H1 (cell line): Measurements from ENCODE around the gene LCN9. TPM values are rescaled to one million over a fixed set of nuclear protein-coding genes. Genes with fewer than 3 reads are reported as not detected.

Source experiments
- CTCF ChIA-PET: fragments of 300-600 bp; sonication (Branson Sonifier 250); formaldehyde crosslinking; loops from one replicate; lab custom pipeline; 2021; ENCODE audit not compliant: partially characterized antibody; lab: Charles Lee
- POLR2A ChIA-PET: fragments of 300-600 bp; sonication (Branson Sonifier 250); formaldehyde crosslinking; loops from one replicate; lab custom pipeline; 2021; ENCODE audit warnings: inconsistent platforms; ENCODE audit not compliant: partially characterized antibody; lab: Charles Lee
- DNase-seq, 2 experiments: peaks; one replicate each; pipeline versions ENCODE4 v3.0.0 to v3.0.0-alpha.2; 2010 to 2022; ENCODE audit warnings: low spot score in 2 of 2, low read depth in 1 of 2, mixed read lengths in 1 of 2
- FAIRE-seq: peaks from 2 replicates; lab custom pipeline; 2011; peaks lifted over from hg19 to GRCh38; lab: Jason Lieb, UNC
- H2AFZ ChIP-seq: 2 replicates; pipeline ENCODE4 v1.8.1; 2012; ENCODE audit warnings: low read length, inconsistent platforms
- H2AK5ac ChIP-seq: 2 replicates; pipeline ENCODE4 v1.6.1; 2013; ENCODE audit warnings: low read depth, low read length
- H2BK120ac ChIP-seq: replicated peaks from 2 replicates; pipeline ENCODE3; 2013; ENCODE audit warnings: low read depth, low read length, inconsistent platforms
- H2BK12ac ChIP-seq: 2 replicates; pipeline ENCODE4 v1.6.1; 2013; ENCODE audit warnings: low read depth, low read length
- H2BK15ac ChIP-seq: 2 replicates; pipeline ENCODE4 v1.6.1; 2013; ENCODE audit warnings: low read length
- H2BK20ac ChIP-seq: 2 replicates; pipeline ENCODE4 v1.6.1; 2013; ENCODE audit warnings: low read length
- H2BK5ac ChIP-seq: 2 replicates; pipeline ENCODE4 v1.6.1; 2013; ENCODE audit warnings: low read depth, low read length
- H3K14ac ChIP-seq: 2 replicates; pipeline ENCODE4 v1.6.1; 2013; ENCODE audit warnings: inconsistent platforms; ENCODE audit not compliant: insufficient read length
- H3K18ac ChIP-seq: 2 replicates; pipeline ENCODE4 v1.6.1; 2013; ENCODE audit warnings: low read length; ENCODE audit errors: extremely low read depth
- H3K23ac ChIP-seq: 2 replicates; pipeline ENCODE4 v1.6.1; 2013; ENCODE audit warnings: inconsistent platforms; ENCODE audit not compliant: insufficient read length
- H3K23me2 ChIP-seq: 2 replicates; pipeline ENCODE4 v1.6.1; 2013; ENCODE audit warnings: low read depth, low read length
- H3K27ac ChIP-seq: 2 replicates; pipeline ENCODE4 v1.6.1; 2011; ENCODE audit warnings: low read depth, low read length, inconsistent platforms
- H3K27me3 ChIP-seq, 4 experiments: replicated peaks in 1 of 4; 1 replicate in 1 of 4; 2 replicates in 3 of 4; pipeline versions ENCODE4 v1.6.1 to v1.8.1; 2011 to 2013; ENCODE audit warnings: low read length in 3 of 4, mild to moderate bottlenecking in 3 of 4, inconsistent platforms in 2 of 4, mixed read lengths in 2 of 4, moderate library complexity in 1 of 4; ENCODE audit not compliant: control insufficient read depth in 3 of 4, insufficient read depth in 3 of 4; ENCODE audit errors: extremely low read depth in 1 of 4
- H3K36me3 ChIP-seq, 4 experiments: 2 replicates each; pipeline versions ENCODE4 v1.6.1 to v1.8.1; 2011 to 2013; ENCODE audit warnings: mild to moderate bottlenecking in 4 of 4, low read length in 3 of 4, moderate library complexity in 2 of 4, control low read depth in 1 of 4, inconsistent platforms in 1 of 4; ENCODE audit not compliant: insufficient read depth in 4 of 4, control insufficient read depth in 2 of 4
- H3K4ac ChIP-seq: replicated peaks from 2 replicates; pipeline ENCODE3; 2013; ENCODE audit warnings: low read length, low read depth, mixed read lengths, inconsistent platforms; ENCODE audit not compliant: insufficient read length
- H3K4me1 ChIP-seq, 4 experiments: replicated peaks in 1 of 4; 1 replicate in 1 of 4; 2 replicates in 3 of 4; pipeline versions ENCODE4 v1.6.1 to v1.8.1; 2011 to 2013; ENCODE audit warnings: low read length in 3 of 4, inconsistent platforms in 2 of 4, mixed read lengths in 1 of 4; ENCODE audit not compliant: insufficient read depth in 4 of 4, control insufficient read depth in 3 of 4
- H3K4me2 ChIP-seq, 2 experiments: 2 replicates each; pipeline versions ENCODE4 v1.6.1 to v1.8.1; 2011 to 2013; ENCODE audit warnings: low read depth in 2 of 2, low read length in 2 of 2, control low read depth in 1 of 2, inconsistent platforms in 1 of 2, mild to moderate bottlenecking in 1 of 2; ENCODE audit not compliant: insufficient read depth in 1 of 2
- H3K4me3 ChIP-seq, 4 experiments: fragments of 200-600, 300-600 bp in 1 of 4; sonication (generic), shearing (Covaris generic), sonication (Bioruptor Twin) in 1 of 4; 2 replicates each; pipeline versions ENCODE4 v1.5.1 to v1.8.1; 2011 to 2016; ENCODE audit warnings: low read length in 4 of 4, low read depth in 3 of 4, control low read depth in 2 of 4, inconsistent platforms in 2 of 4, mild to moderate bottlenecking in 2 of 4, mixed read lengths in 1 of 4, moderate library complexity in 1 of 4; ENCODE audit not compliant: insufficient read depth in 2 of 4; ENCODE audit errors: extremely low read depth in 1 of 4
- H3K56ac ChIP-seq: replicated peaks from 2 replicates; pipeline ENCODE3; 2013; ENCODE audit warnings: low read depth, mild to moderate bottlenecking, mixed read lengths, low read length, inconsistent platforms; ENCODE audit not compliant: insufficient read length
- H3K79me1 ChIP-seq: 2 replicates; pipeline ENCODE4 v1.6.1; 2013; ENCODE audit warnings: low read depth, low read length, control low read depth
- H3K79me2 ChIP-seq, 2 experiments: 2 replicates each; pipeline versions ENCODE4 v1.6.1 to v1.8.1; 2012 to 2013; ENCODE audit warnings: low read length in 2 of 2, mild to moderate bottlenecking in 2 of 2, inconsistent platforms in 1 of 2; ENCODE audit not compliant: insufficient read depth in 2 of 2, control insufficient read depth in 1 of 2
- H3K9ac ChIP-seq, 4 experiments: replicated peaks in 1 of 4; 1 replicate in 1 of 4; 2 replicates in 3 of 4; pipeline versions ENCODE4 v1.6.1 to v1.8.1; 2011 to 2013; ENCODE audit warnings: low read depth in 3 of 4, low read length in 3 of 4, control low read depth in 2 of 4, mild to moderate bottlenecking in 2 of 4, moderate library complexity in 2 of 4, inconsistent platforms in 1 of 4; ENCODE audit errors: extremely low read depth in 1 of 4
- H3K9me3 ChIP-seq, 2 experiments: 2 replicates each; pipeline versions ENCODE4 v1.6.1 to v1.8.1; 2012 to 2013; ENCODE audit warnings: mild to moderate bottlenecking in 2 of 2, moderate library complexity in 2 of 2, control low read depth in 1 of 2, inconsistent platforms in 1 of 2, low read depth in 1 of 2, low read length in 1 of 2, mixed read lengths in 1 of 2; ENCODE audit not compliant: insufficient read depth in 2 of 2
- H4K20me1 ChIP-seq, 2 experiments: replicated peaks in 1 of 2; 2 replicates each; pipeline versions ENCODE3 to v1.8.1; 2011 to 2013; ENCODE audit warnings: inconsistent platforms in 2 of 2, low read length in 2 of 2, mild to moderate bottlenecking in 1 of 2; ENCODE audit not compliant: insufficient read depth in 2 of 2, control insufficient read depth in 1 of 2
- H4K5ac ChIP-seq: 2 replicates; pipeline ENCODE4 v1.6.1; 2013; ENCODE audit warnings: low read length, low read depth, mixed read lengths, inconsistent platforms; ENCODE audit not compliant: insufficient read length
- H4K8ac ChIP-seq: 2 replicates; pipeline ENCODE4 v1.8.0; 2013; ENCODE audit warnings: mild to moderate bottlenecking, moderate library complexity, low read length, inconsistent platforms; ENCODE audit not compliant: insufficient read depth; ENCODE audit errors: extremely low read depth
- H4K91ac ChIP-seq: replicated peaks from 2 replicates; pipeline ENCODE3; 2013; ENCODE audit warnings: low read length, mixed read lengths, inconsistent platforms; ENCODE audit not compliant: insufficient read length
- BCL11A ChIP-seq, 2 experiments: IDR thresholded peaks; one replicate each; pipeline ENCODE4 v1.6.1; 2011; ENCODE audit warnings: low read depth in 2 of 2, low read length in 2 of 2, mild to moderate bottlenecking in 2 of 2
- CREB1 ChIP-seq: IDR thresholded peaks from 2 replicates; pipeline ENCODE4 v1.6.1; 2012; ENCODE audit warnings: inconsistent platforms
- EGR1 ChIP-seq: IDR thresholded peaks from 2 replicates; pipeline ENCODE4 v1.6.1; 2011; ENCODE audit warnings: low read depth, low read length, borderline replicate concordance
- JUN ChIP-seq: IDR thresholded peaks from 2 replicates; pipeline ENCODE4 v1.6.1; 2011; ENCODE audit warnings: low read depth, mild to moderate bottlenecking, improper control_type of control experiment, low read length
- KDM4A ChIP-seq: IDR thresholded peaks from one replicate; pipeline ENCODE4 v1.7.1; 2012; ENCODE audit warnings: low read depth, mild to moderate bottlenecking, moderate library complexity, low read length, inconsistent platforms; ENCODE audit not compliant: severe bottlenecking
- KDM5A ChIP-seq: fragments of 200-600 bp; IDR thresholded peaks from 2 replicates; pipeline ENCODE4 v1.7.1; 2012; ENCODE audit warnings: mild to moderate bottlenecking, low read length, inconsistent platforms, mixed read lengths
- NRF1 ChIP-seq: IDR thresholded peaks from 2 replicates; pipeline ENCODE4 v1.6.1; 2011; ENCODE audit warnings: mild to moderate bottlenecking, low read depth, low read length, improper control_type of control experiment
- POLR2A ChIP-seq, 2 experiments: IDR thresholded peaks; 1 replicate in 1 of 2; 2 replicates in 1 of 2; pipeline ENCODE4 v1.6.1; 2011; ENCODE audit warnings: low read depth in 2 of 2, low read length in 2 of 2, mild to moderate bottlenecking in 2 of 2; ENCODE audit errors: control extremely low read depth in 1 of 2
- SRF ChIP-seq: IDR thresholded peaks from 2 replicates; pipeline ENCODE4 v1.6.1; 2011; ENCODE audit warnings: mild to moderate bottlenecking, low read depth, low read length, moderate library complexity
- YY1 ChIP-seq: IDR thresholded peaks from 2 replicates; pipeline ENCODE4 v1.6.1; 2011; ENCODE audit warnings: low read depth, mild to moderate bottlenecking, low read length
- WGBS, 2 experiments: shearing (Covaris generic) in 1 of 2; methylation state at CpG; one replicate each; pipeline versions ENCODE4 v1.1.6 to v1.1.7; 2013 to 2015; ENCODE audit warnings: low lambda C conversion rate in 2 of 2, mixed read lengths in 2 of 2, inconsistent platforms in 1 of 2, low coverage in 1 of 2, missing lambda C conversion rate in 1 of 2; ENCODE audit not compliant: insufficient replicate concordance in 2 of 2, insufficient coverage in 1 of 2, insufficient read length in 1 of 2; ENCODE audit errors: extremely low coverage in 1 of 2, missing lambda C conversion rate in 1 of 2; 5-methylcytosine and 5-hydroxymethylcytosine counted together
- polyA plus RNA-seq, 7 experiments: library from polyadenylated mRNA; depleted of rRNA in 3 of 7; stranded (reverse) in 5 of 7; unstranded in 2 of 7; fragments of >200 nt in 5 of 7; fragments of 200-250 nt in 2 of 7; gene quantifications; 1 replicate in 5 of 7; 2 replicates in 1 of 7; 4 replicates in 1 of 7; pipeline versions ENCODE4 v1.2.1 to v1.2.3, GENCODE V29; 2011 to 2013; ENCODE audit warnings: missing spikeins in 2 of 7, mixed read lengths in 2 of 7
- total RNA-seq: library from RNA; stranded (reverse); fragmentation: NEBNext Ultra II Directional; extraction: Animal tissue kit (Norgen Biotek cat#: 25700); gene quantifications from 2 replicates; pipeline ENCODE4 v1.2.1, GENCODE V29; 2021
- TF ChIP-seq, protein P1 (sequence below): IDR thresholded peaks from 2 replicates; pipeline ENCODE4 v1.6.1; 2011; ENCODE audit warnings: low read length, improper control_type of control experiment
- TF ChIP-seq, protein P2 (sequence below): IDR thresholded peaks from 2 replicates; pipeline ENCODE4 v1.6.1; 2012; ENCODE audit warnings: low read length, inconsistent platforms

LCN9 gene
- total and polyA plus RNA-seq, 2 of the 8 experiments (the other 6 are each of a cell fraction or from before 2014, with no cell fraction given), result 2.3 to 3.1 TPM

DNA sequence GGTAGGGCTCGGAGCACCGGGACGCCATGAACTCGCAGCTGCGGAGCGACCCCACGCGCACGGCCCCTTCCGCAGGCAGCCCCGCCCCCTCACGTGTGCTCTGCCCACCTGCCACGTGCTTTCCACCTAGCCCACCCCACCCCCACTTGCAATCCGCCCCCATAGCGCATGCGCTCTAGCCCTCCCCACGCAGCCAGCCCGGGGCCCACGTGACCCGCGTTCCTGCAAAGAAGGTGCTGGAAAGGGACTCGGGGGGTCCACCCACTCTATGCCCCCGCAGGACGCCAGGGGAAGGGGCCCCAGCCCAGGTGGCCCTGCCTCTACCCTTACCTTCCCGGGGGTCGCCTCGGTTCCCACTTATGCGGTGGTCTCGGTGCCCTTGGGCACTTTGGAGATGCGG, 36.3 kb downstream of the LCN9 start, which contains the start of gene SOHLH1:
Gene SOHLH1, minus strand, starts transcription at position 42 of the 400 bp plus-strand sequence. Its CDS starts 14 bp downstream, at position 28.
- Histone ChIP-seq H3K27ac (no peak within 1 kb of the TSS), H3K9me3 (no peaks in the 10 kb centered on the region), H3K18ac (no peak within 1 kb of the TSS; the same call in 1 of the 2 replicates), H3K56ac (no peak within 1 kb of the TSS), H2AFZ (no peak within 1 kb of the TSS), H4K91ac (no peak within 1 kb of the TSS), H3K36me3 (no peaks in the 10 kb centered on the region), H3K9ac (no peak within 1 kb of the TSS), H4K20me1 (peaks cover 0 to 2% of the 10 kb centered on the region in 2 experiments), H2BK15ac (no peak within 1 kb of the TSS), H3K4me2 (no peak within 1 kb of the TSS), H2BK20ac (no peak within 1 kb of the TSS), H4K8ac (no peak within 1 kb of the TSS; the same call in 1 of the 2 replicates), H2BK12ac (peak within 1 kb of the TSS; percentile 39; the same call in 1 of the 2 replicates), H3K27me3 (peaks cover 0 to 14% (median 4%) of the 10 kb centered on the region in 4 experiments; a peak in 4 of 7 replicates), H3K79me2 (no peaks in the 10 kb centered on the region), H3K4ac (no peak within 1 kb of the TSS), H2BK120ac (no peak within 1 kb of the TSS), H3K4me3 (no peak within 1 kb of the TSS), H2BK5ac (0 out of 2 replicates have a peak within 1 kb of the TSS, but pooled peaks have one; percentile 24), H2AK5ac (no peak within 1 kb of the TSS), H3K23me2 (peaks cover 3% of the 10 kb centered on the region; the same call in 1 of the 2 replicates), H3K23ac (no peak within 1 kb of the TSS), H3K14ac (no peak within 1 kb of the TSS), H3K4me1 (peaks cover 0 to 17% (median under 1%) of the 10 kb centered on the region in 4 experiments; a peak in 2 of 7 replicates), H4K5ac (no peak within 1 kb of the TSS), H3K79me1 (no peaks in the 10 kb centered on the region)
- WGBS, 2 experiments, result 92% methylated on average over 14 of the region's 30 CpGs; no CpG with 5 or more reads in 1 of the 2 experiments
- ChIA-PET POLR2A (no interaction called here), CTCF (interaction anchor here (1.1 to 1.6 kb wide), 2 partner anchors 28 to 93 kb away, joined by 3 to 4 read pairs; no protein-coding TSS in a partner anchor)
- DNase-seq (no peak), FAIRE-seq (no peak)
- TF ChIP-seq BCL11A (IDR thresholded peaks at IDR 0.05; ENCODE audit: low read depth in 2 of 2, low read length in 2 of 2), result no peak
- no peak for TF ChIP-seq KDM5A
- TF ChIP-seq, protein P1, sequence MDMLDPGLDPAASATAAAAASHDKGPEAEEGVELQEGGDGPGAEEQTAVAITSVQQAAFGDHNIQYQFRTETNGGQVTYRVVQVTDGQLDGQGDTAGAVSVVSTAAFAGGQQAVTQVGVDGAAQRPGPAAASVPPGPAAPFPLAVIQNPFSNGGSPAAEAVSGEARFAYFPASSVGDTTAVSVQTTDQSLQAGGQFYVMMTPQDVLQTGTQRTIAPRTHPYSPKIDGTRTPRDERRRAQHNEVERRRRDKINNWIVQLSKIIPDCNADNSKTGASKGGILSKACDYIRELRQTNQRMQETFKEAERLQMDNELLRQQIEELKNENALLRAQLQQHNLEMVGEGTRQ, result no peak
- no peak for TF ChIP-seq EGR1
- TF ChIP-seq, protein P2, sequence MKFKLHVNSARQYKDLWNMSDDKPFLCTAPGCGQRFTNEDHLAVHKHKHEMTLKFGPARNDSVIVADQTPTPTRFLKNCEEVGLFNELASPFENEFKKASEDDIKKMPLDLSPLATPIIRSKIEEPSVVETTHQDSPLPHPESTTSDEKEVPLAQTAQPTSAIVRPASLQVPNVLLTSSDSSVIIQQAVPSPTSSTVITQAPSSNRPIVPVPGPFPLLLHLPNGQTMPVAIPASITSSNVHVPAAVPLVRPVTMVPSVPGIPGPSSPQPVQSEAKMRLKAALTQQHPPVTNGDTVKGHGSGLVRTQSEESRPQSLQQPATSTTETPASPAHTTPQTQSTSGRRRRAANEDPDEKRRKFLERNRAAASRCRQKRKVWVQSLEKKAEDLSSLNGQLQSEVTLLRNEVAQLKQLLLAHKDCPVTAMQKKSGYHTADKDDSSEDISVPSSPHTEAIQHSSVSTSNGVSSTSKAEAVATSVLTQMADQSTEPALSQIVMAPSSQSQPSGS, result no peak
- TF ChIP-seq KDM4A, result no peak
- no peak for TF ChIP-seq NRF1
- TF ChIP-seq YY1, result no peak
- no peak for TF ChIP-seq CREB1
- no peak for TF ChIP-seq POLR2A (IDR thresholded peaks at IDR 0.05; ENCODE audit: control extremely low read depth in 1 of 2, low read depth in 2 of 2, low read length in 2 of 2)
- no peak for TF ChIP-seq SRF
- TF ChIP-seq JUN, result no peak
